ELF-1 (cell line): ENCODE measurements around the gene BAIAP2.
"Not testable (repeated sequence)": the region's sequence is repeated elsewhere in the genome, so short reads cannot be mapped to it uniquely, and the experiment has no call there.

Experiments
- DNase-seq: peaks from one replicate; pipeline ENCODE4 v3.0.0-alpha.2; 2016; ENCODE audit warnings: low read depth, low spot score

The BAIAP2 gene

DNA sequence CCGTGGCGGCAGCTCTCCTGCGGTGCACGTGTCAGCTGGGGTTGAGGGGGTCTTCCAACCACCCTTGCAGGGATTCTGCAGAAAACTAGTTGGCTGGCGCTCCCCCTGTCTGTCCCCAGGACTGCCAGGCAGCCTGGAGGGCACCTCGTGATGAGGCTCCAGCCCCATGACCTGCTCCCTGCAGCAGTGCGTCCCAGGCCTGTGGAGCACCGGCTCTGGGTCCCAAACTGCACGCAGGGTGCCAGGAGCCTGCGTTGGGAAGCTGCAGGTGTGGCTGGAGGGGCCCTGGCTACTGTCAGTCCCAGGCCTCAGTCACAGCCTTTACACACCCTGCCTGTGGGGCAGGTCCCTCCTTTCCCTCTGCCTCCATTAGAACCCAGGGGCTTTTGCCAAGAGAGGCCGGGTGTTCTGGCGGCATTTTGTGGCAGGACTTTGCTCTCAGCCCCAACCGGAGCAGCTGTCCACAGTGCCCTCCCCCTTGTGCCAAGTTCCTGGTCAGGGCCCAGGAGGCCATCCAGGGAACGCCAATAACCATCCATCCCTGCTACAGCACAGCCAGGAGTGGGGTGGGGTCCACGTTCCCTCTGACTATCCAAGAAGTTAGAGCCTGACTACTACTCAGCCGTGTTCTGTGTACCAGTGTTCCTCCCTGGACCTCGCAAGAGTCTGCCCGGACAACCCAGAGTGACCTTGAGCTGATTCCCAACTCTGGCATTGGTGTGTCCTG, 34.2 kb upstream of the BAIAP2 start:
- DNase-seq: no peak

DNA sequence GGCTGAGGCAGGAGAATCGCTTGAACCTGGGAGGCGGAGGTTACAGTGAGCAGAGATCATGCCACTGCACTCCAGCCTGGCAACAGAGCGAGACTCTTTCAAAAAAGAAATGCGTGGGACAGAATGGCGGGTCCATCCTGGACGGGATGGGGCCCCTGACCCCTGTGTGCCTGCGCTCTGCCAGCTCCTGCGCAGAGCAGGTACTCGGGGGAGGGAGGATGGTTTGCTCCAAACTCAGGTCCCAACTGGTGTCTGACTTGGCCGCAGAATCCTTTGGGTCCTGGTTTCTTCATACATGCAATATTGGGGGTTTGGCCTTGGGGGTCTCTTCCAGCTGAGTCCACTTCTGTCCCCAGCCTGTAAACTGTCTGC, 33.0 kb upstream of the BAIAP2 start:
- no peak for DNase-seq

DNA sequence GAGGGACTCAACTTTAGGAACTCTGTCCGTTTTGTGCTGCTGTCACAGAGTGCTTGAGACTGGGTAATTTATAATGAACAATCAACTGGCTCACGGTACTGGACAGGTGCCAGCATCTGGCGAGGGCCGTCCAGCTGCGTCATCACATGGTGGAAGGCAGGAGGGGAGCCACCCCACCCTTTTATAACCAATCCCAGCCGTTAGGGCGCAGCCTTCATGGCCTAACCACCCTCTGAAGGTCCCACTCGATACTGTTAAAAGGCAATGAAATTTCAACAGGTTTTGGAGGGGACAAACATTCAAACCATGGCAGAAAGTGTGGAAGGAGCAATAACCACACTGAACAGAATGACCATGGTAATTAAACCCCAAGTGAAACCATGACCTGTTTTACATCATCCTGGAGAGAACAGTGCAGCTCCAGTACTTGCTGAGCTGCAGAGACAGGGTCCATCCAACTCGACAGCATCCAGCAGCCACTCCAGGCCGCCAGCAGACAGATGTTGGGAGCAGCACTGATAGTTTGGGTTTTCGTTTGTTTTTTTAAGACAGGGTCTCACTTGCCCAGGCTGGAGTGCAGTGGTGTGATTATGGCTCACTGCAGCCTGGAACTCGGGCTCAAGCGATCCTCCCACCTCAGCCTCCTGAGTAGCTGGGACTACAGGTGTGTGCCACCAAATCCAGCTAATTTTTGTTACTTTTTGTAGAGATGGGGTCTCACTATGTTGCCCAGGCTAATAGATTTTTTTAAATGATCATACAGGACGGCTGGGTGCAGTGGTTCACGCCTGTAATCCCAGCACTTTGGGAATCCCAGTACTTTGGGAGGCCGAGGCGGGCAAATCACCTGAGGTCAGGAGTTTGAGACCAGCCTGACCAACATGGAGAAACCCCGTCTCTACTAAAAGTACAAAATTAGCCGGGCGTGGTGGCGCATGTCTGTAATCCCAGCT, 32.3 kb upstream of the BAIAP2 start:
- no peak for DNase-seq

DNA sequence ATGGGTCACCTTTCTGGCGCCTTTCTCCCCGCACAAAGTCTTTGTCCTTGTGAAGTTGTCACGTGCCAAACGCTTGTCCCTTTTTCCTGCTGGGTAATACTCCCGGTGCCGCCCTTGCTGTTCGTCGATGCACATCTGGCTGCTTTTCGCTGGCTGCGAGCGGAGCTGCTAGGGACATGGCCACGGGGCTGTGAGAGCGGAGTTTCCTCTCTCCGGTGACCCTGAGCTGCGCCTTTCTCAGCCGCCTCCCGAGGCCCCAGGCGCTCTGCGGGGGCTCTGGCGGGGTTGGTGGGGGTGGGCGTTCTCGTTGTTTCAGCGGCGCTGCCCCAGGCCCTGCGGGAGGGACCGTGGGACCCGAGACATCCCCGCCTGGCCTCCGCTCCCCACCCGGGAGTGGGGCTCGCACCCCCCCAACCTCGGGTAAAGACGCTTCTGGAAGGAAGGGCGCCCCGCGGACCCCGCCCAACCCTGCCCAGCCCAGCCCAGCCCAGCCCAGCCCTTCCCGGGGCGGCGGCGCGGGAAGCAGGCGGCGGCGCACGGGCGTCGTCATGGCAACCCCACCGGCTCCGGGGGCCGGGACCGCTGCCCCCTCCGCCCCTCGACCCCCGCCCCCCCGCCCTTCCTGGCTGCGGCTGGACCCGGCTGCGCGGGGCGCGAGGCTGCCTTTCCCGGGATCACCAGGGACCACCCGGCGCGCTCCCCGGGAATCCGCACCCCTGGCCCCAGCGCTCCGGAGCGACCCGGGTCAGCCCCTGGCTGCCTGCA, 31.1 kb upstream of the BAIAP2 start:
- no peak for DNase-seq

DNA sequence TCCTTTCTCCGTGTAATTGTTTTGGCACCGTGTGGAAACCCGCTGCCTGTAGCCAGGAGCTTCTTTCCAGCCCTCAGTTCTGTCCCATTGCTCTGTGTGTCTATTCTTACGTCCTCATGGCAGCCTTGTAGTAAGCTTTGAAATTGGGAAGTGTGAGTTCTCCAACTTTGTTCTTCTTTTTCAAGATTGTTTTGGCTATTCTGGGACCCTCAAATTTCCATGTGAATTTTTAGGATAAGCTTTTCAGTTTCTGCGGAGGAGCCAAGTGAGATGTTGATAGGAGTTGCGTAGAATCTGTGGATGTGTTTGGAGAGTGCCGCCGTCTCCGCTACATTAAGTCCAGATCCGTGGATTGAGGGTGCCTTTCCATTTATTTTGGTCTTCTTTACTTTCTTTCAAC, 28.1 kb upstream of the BAIAP2 start:
- DNase-seq: no peak

DNA sequence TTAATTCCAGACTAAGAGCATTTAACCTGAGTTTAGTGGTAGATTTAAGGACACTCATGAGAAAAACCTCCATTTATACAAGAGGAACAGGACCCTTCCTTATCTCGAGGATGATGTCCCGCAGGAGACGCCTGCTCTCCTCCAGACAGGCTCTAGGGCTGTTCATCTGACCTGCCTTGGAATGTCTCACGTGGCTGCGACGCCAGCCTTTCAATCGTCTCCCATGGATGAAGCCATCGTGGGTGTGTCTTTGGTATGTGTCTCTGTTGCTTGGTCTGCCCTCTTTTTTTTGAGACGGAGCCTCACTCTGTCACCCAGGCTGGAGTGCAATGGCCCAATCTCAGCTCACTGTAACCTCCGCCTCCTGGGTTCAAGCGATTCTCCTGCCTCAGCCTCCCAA, 26.8 kb upstream of the BAIAP2 start:
- peak; percentile 57 for DNase-seq

DNA sequence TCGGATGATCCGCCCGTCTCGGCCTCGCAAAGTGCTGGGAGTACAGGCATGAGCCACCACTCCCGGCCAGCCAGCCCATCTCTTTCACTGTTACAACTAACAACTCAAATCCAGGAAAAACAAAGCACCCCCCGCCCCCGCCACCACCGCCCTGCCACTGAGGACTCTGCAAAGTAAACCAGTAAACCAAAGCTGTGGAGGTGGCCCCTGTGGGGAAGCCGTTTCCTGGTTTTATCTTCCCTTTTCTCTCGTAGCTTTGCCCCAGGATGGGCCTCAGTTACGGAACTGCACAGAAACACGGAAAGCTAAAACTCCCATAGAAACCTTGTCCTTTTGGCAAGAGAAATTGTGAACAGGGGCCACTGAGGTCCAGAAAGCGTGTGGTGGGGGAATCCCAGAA, 25.8 kb upstream of the BAIAP2 start:
- DNase-seq: no peak

DNA sequence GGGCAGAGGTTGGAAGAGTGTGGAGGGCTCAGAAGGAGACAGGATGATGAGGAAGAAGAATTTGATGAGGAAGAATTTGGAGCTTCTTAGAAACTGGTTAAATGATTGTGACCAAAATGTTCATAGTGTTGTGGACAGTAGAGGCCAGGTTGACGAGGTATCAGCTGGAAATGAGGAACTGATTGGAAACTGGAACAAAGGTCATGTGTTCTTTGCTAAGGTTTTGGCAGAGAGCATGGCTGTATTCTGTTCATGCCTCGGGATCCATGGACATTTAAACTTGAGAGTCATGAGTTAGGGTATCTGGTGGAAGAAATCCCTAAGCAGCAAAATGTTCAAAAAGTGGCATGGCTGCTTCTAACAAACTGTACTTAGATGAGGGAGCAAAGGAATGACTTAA, 24.0 kb upstream of the BAIAP2 start:
- DNase-seq: no peak

DNA sequence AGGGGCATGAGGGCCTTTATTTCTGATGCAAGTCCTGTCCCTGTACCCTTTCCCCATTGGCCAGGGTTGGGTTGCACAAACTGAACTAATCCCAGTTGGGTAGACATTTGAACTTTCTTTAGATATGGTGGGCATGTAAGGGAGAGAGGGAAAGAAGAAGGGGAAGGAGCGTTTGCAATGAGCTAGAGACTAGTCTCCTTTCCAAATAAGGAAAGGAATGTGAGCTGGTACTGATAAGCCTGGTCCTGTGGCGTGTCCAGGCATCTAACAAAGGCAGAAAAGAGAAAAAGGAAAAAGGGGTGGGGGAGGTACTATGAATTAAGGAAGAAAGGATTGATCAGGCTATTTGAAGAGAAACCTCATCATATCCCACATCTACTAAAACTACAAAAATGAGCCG, 23.0 kb upstream of the BAIAP2 start:
- DNase-seq: no peak

DNA sequence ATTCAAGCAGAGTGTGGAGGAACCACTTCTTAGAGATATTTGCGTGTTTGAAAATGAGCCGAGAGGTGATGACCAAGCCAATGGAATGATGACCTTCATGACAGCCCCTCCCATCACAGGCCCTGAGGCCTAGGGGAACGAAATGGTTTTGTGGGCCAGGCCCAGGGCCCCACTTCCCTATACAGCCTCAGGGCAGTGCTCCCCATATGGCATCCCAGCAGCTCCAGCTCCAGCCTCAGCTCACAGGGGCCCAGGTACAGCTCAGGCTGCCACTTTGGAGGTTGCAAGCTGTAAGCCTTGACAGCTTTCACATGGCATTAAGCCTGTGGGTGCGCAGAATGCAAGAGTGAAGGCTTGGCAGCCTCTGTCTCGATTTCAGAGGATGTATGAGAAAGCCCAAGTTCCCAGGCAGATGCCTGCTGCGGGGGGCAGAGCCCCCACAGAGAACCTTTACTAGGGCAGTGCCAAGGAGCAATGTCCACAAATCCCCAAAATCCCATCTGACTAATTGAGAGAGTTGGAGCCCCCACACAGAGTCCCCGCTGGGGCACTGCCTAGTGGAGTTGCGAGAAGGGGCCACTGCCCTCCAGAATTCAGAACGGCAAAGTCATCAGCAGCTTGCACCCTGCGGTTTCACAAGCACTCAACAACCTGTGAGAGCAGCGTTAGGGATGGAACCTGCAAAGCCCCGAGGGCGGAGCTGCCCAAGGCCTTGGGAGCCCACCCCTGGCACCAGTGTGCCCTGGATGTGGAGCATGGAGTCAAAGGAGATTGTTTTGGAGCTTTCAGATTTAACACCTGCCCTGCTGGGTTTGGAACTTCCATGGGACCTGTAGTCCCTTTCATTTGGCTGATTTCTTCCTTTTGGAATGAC, 22.1 kb upstream of the BAIAP2 start:
- DNase-seq: no peak

DNA sequence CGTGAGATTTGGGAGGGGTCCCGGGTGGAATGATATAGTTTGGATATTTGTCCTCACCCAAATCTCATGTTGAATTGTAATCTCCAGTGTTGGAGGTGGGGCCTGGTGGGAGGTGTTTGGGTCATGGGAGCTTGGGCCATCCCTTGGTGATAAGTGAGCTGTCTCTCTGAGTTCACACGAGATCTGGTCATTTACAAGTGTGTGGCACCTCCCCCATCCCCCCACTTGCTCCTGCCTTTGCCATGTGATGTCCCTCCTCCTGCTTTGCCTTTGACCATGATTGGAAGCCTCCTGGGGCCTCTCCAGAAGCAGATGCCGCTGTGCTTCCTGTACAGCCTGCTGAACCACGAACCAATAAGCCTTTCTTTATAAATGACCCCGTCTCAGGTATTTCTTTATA, 21.3 kb upstream of the BAIAP2 start:
- DNase-seq: no peak

DNA sequence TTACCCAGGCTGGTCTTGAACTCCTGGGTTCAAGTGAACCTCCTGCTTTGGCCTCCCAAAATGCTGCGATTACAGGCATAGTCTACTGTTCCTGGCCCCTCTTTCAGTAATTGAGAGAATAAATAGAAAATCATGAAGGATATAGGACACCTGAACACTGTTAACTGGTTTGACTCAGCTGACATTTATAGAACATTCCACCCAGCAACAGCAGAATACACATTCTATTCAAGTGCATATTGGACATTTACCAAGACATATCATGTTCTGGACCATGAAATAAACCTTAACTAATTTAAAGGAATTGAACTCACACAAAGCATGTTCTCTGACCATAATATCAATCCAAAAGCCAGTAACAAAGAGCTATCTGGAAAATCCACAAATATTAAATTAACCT, 19.8 kb upstream of the BAIAP2 start:
- DNase-seq: no peak

DNA sequence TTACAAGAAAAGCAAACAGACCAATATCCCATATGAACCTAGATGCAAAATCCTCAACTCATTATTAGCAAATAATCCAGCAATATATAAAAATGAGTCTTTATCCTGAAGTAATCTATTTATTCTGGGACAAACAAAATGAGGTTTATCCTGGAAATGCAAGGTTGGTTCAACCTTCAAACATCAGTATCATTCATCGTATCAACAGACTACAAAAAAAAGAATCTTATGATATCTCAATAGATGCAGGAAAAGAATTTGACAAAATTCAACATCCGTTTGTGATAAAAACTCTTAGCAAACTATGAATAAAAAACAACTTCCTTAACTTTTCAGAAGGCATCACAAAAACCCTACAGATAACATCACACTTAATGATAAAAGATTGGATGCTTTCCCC, 18.4 kb upstream of the BAIAP2 start:
- DNase-seq: no peak

DNA sequence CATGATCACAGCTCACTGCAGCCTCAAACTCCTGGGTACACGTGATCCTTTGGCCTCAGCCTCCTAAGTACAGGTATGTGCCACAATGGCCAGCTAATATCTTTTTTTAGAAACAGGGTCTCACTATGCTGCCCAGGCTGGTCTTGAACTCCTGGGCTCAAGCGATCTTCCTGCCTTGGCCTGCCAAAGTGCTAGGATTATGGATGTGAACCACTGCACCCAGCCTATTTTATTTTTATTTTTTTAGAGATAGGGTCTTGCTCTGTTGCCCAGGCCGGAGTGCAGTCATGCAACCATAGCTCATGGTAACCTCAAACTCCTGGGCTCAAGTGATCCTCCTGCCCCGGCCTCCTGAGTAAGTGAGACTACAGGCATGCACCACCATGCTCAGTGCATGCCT, 17.6 kb upstream of the BAIAP2 start:
- not testable (repeated sequence) for DNase-seq

DNA sequence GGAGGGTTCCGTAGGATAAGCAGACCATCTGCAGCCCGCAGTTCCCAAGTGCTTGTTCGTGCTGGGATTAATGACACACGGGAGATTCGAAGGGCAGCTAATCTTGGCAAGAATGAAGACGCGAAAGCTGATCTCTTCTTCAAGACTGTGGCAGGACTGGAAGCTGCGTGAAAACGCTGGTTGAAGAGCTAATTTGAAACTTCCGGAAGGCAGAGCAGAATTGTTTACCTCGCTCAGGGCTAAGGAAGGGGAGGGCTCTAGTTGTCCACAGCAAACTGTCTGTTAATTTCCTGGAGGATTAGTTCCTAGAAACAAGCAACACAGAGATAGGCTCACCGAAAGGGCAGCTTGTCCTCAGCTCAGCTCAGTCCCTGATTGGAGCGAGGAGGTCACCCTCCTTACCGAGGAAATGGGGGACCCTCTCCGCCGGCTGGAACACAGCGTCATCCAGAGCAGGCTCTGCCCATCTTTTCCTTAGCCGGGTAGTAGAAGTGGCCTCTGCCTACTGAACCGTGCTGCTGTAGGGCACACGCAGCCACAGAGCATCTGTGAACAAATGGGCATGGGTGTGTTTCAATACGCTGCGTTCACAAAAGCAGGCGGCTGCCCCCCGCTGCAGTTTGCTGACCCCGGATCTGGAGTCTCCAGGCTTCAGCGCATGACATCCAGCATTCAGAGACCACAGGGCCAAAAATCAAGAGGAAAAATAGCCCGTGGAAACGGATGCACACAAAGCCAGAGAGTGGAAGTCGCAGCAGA, 16.7 kb upstream of the BAIAP2 start:
- DNase-seq: peak; percentile 60

DNA sequence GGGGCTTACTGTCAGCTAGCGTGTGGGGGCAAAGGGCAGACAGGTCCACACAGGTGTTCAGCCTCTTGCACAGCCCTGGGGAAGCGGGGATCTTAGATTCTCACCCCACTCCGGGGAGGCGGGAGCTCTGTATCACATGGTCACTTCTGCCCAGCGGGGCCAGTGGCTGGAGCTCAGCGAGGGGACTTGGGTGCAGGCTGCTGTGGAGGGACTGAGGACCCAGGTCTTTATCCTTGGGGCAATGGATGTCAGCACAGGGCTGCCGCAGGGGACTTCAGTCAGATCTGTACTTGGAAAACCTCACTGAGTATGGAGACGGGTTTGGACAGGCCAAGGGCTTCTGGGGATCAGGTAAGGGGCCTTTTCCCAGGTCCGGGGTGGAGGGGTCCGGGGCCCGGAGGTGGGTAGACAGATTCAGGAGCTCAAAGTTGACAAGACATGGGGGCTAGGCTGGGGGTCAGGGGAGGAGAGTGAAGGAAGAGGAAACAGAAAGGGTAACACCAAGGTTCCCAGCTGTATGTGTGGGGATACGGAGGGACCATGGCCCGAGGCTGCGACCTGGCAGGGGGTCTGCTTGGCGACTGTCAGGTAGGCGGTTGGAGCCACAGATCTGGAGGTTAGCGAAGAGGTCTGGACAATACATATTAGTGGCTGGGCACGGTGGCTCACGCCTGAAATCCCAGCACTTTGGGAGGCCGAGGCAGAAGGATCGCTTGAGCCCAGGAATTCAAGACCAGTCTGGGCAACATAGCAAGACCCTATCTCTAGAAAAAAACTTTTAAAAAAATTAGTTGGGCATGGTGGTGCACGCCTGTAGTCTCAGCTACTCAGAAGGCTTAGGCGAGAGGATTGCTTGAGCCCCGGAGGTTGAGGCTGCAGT, 15.1 kb upstream of the BAIAP2 start:
- DNase-seq: no peak

DNA sequence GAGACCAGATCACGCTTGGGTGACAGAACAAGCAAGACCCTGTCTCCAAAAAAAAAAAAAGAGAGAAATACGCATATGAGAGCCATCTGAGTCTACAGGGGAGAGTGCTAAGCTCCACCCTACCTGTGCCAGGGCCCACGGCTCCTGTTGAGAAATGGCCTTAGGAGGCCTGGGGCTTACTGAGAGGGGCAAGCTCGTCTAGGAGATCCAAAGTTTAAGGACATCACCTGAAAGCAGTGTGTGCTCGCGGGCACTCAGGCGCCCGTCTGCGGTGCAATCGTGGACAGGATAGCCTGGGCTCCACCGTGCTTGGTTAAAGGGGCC, 14.5 kb upstream of the BAIAP2 start:
- no peak for DNase-seq

DNA sequence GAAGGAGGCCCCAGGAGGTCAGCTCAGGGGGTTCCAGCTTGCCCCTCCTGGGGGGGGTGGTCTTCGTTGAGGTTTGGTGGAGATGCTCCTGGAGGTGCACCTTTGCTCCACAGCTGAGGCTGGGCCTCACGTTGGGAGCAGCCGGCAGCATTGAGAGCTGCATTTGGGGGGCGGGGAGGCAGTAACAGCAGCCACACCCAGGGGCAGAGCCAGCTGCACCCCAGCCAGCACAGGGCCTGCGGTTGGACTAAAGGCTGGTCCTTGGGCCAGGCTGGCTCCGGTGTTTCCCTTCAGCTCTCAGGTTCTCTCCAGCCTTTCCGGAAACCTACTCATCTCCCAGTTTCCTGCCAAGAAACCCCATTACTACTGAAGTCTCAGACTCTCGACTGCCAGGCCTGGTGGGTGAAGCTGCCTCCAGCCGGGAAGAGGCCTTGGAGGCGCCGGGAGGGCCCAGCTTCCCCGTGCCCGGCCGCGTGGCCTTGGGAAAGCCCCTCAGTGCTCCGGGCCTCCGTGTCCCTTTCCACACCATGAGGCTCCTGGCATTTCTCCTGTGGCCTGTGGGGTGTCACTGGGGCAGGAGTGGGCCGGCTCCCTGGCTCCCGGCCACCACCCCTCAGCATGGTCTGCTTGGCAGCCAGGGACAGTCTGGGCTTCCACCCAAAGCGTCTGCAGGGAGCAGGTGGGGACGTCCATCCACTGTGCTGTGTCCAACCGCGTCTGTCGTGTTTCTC, 14.0 kb upstream of the BAIAP2 start:
- DNase-seq: no peak
